Fibroblast of villous mesenchyme (primary cell): Measurements from ENCODE around the gene MXD3. TPM values are rescaled to one million over a fixed set of nuclear protein-coding genes. Genes with fewer than 3 reads are reported as not detected.

ENCODE experiments used
- DNase-seq: peaks from one replicate; pipeline ENCODE4 v3.0.0-alpha.2; 2010; ENCODE audit warnings: low read depth
- H3K4me3 ChIP-seq: 2 replicates; pipeline ENCODE4 v1.5.1; 2011; ENCODE audit warnings: low read depth, mild to moderate bottlenecking, low read length
- total RNA-seq: library from RNA; depleted of rRNA; stranded (reverse); fragments of >200 nt; gene quantifications from 2 replicates; pipeline ENCODE4 v1.2.3, GENCODE V29; 2012
- TF ChIP-seq, protein P1 (sequence below): IDR thresholded peaks from 2 replicates; pipeline ENCODE4 v1.5.1; 2012; ENCODE audit warnings: low read depth, mild to moderate bottlenecking, low read length; ENCODE audit not compliant: insufficient read depth

MXD3 gene
- total RNA-seq, 1 donor, result 9.1 TPM

- DNase-seq, result no peak
These were observed 9.2 kb downstream of the MXD3 start for GRCh38 chr5:177302354-177303110.

GRCh38 chr5:177301503-177302165 lies 10.1 kb downstream of the MXD3 start:
- DNase-seq, result no peak
- TF ChIP-seq, protein P1, sequence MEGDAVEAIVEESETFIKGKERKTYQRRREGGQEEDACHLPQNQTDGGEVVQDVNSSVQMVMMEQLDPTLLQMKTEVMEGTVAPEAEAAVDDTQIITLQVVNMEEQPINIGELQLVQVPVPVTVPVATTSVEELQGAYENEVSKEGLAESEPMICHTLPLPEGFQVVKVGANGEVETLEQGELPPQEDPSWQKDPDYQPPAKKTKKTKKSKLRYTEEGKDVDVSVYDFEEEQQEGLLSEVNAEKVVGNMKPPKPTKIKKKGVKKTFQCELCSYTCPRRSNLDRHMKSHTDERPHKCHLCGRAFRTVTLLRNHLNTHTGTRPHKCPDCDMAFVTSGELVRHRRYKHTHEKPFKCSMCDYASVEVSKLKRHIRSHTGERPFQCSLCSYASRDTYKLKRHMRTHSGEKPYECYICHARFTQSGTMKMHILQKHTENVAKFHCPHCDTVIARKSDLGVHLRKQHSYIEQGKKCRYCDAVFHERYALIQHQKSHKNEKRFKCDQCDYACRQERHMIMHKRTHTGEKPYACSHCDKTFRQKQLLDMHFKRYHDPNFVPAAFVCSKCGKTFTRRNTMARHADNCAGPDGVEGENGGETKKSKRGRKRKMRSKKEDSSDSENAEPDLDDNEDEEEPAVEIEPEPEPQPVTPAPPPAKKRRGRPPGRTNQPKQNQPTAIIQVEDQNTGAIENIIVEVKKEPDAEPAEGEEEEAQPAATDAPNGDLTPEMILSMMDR, result no peak

More at GRCh38 chr5:177302354-177303110, 9.2 kb downstream of the MXD3 start:
- TF ChIP-seq, protein P1, result no peak
- H3K4me3 ChIP-seq, result peak overlapping the region; percentile 91

GRCh38 chr5:177300951-177301350 lies 10.7 kb downstream of the MXD3 start:
- TF ChIP-seq, protein P1, result no peak
- no peak for DNase-seq
- H3K4me3 ChIP-seq, result no peak overlapping the region

More at GRCh38 chr5:177301503-177302165, 10.1 kb downstream of the MXD3 start:
- no peak overlapping the region for H3K4me3 ChIP-seq

- TF ChIP-seq, protein P1, result peak; percentile 37
- peak; percentile 90 for DNase-seq
- no peak overlapping the region for H3K4me3 ChIP-seq
These were observed 11.3 kb downstream of the MXD3 start for GRCh38 chr5:177300236-177300880.

DNA sequence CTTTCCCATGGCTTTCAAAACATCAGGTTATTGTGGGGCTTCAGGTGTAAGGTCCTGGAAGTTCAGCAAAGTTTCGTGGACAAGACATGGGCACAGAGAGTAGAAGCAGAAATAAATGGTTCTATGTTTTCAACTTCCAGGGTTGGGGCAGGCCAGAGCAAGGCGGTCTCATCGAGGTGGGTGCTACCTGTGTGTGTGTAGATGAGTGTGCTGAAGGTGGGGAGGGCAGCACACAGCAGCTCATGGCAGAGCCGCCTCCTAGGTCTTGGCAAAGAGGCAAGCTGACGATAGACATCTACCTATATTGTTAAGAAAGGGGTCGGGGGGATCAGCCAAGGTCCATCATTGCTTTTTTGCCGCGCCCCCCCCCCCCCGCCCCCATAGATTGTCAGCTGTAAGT lies 12.0 kb downstream of the MXD3 start:
- TF ChIP-seq, protein P1, result no peak
- H3K4me3 ChIP-seq, result no peak overlapping the region
- no peak for DNase-seq

- H3K4me3 ChIP-seq, result no peak overlapping the region
- DNase-seq, result no peak
- TF ChIP-seq, protein P1, result no peak
These were observed 13.8 kb downstream of the MXD3 start for GRCh38 chr5:177297922-177298321.
